Neural cell (in vitro differentiated cells): ENCODE measurements around the gene BCAN. TPM values are rescaled to one million over a fixed set of nuclear protein-coding genes. Genes with fewer than 3 reads are reported as not detected.

Experiments used
- H2AFZ ChIP-seq: fragments of 200-600, 300-800 bp; sonication (generic), shearing (Covaris generic); 2 replicates; pipeline ENCODE4 v1.6.0; 2014; ENCODE audit warnings: low read depth, mild to moderate bottlenecking, antibody characterized with exemption, low read length, moderate library complexity
- H3F3A ChIP-seq: fragments of 200-600 bp; shearing (Covaris generic); 2 replicates; pipeline ENCODE4 v1.6.1; 2016; ENCODE audit warnings: mild to moderate bottlenecking, moderate library complexity, mixed read lengths, antibody characterized with exemption, low read length; ENCODE audit not compliant: insufficient read depth, poor library complexity, severe bottlenecking
- H3K27ac ChIP-seq: fragments of 200-600, 300-800 bp; sonication (generic), shearing (Covaris generic); 2 replicates; pipeline ENCODE4 v1.5.1; 2014; ENCODE audit warnings: mild to moderate bottlenecking, low read length, moderate library complexity
- H3K27me3 ChIP-seq: fragments of 300-800, 200-600 bp; sonication (generic), shearing (Covaris generic); 2 replicates; pipeline ENCODE4 v1.6.0; 2014; ENCODE audit warnings: mild to moderate bottlenecking, low read depth, low read length, moderate library complexity; ENCODE audit not compliant: insufficient read depth
- H3K36me3 ChIP-seq: fragments of 300-800, 200-600 bp; sonication (generic), shearing (Covaris generic); 2 replicates; pipeline ENCODE4 v1.5.1; 2014; ENCODE audit warnings: mild to moderate bottlenecking, antibody characterized with exemption, low read length, moderate library complexity; ENCODE audit not compliant: insufficient read depth
- H3K4me2 ChIP-seq: fragments of 300-800, 200-600 bp; sonication (generic), shearing (Covaris generic); 2 replicates; pipeline ENCODE4 v1.6.0; 2014; ENCODE audit warnings: mild to moderate bottlenecking, low read length
- H3K4me3 ChIP-seq: fragments of 300-800, 200-600 bp; sonication (generic), shearing (Covaris generic); 2 replicates; pipeline ENCODE4 v1.5.1; 2014; ENCODE audit warnings: mild to moderate bottlenecking, low read length, moderate library complexity
- H3K79me2 ChIP-seq: fragments of 200-600 bp; shearing (Covaris generic); replicated peaks from 2 replicates; pipeline ENCODE4 v1.6.0; 2014; ENCODE audit warnings: mild to moderate bottlenecking, low read length, moderate library complexity; ENCODE audit not compliant: insufficient read depth
- H3K9ac ChIP-seq: fragments of 300-800, 200-600 bp; sonication (generic), shearing (Covaris generic); 2 replicates; pipeline ENCODE4 v1.6.1; 2016; ENCODE audit warnings: mild to moderate bottlenecking, low read length, mixed read lengths
- H3K9me2 ChIP-seq: fragments of 200-600 bp; shearing (Covaris generic); 2 replicates; pipeline ENCODE4 v1.6.1; 2016; ENCODE audit warnings: mild to moderate bottlenecking, low read length, mixed read lengths; ENCODE audit not compliant: insufficient read depth
- H3K9me3 ChIP-seq: fragments of 200-600, 300-800 bp; sonication (generic), shearing (Covaris generic); 2 replicates; pipeline ENCODE4 v1.6.1; 2016; ENCODE audit warnings: mild to moderate bottlenecking, mixed run types, low read length, moderate library complexity, mixed read lengths
- H4K20me1 ChIP-seq: fragments of 200-600 bp; shearing (Covaris generic); 2 replicates; pipeline ENCODE4 v1.6.1; 2016; ENCODE audit warnings: mild to moderate bottlenecking, mixed run types; ENCODE audit not compliant: insufficient read depth
- CTCF ChIP-seq: fragments of 450-650 bp; IDR thresholded peaks from 2 replicates; pipeline ENCODE4 v1.5.1; 2014; ENCODE audit warnings: antibody characterized with exemption, mild to moderate bottlenecking, moderate library complexity; ENCODE audit not compliant: poor library complexity, severe bottlenecking
- EP300 ChIP-seq: fragments of 450-650 bp; conservative IDR thresholded peaks from 2 replicates; pipeline ENCODE4 v1.6.1; 2014; ENCODE audit warnings: antibody characterized with exemption, mild to moderate bottlenecking, moderate library complexity; ENCODE audit not compliant: poor library complexity, severe bottlenecking
- EZH2 ChIP-seq: fragments of 200-600, 300-800 bp; shearing (Covaris generic), sonication (generic); IDR thresholded peaks from 2 replicates; pipeline ENCODE4 v1.6.1; 2014; ENCODE audit warnings: antibody characterized with exemption, low read length, borderline replicate concordance, mild to moderate bottlenecking; ENCODE audit not compliant: insufficient read depth, poor library complexity, severe bottlenecking
- MXI1 ChIP-seq: fragments of 450-650 bp; conservative IDR thresholded peaks from 2 replicates; pipeline ENCODE4 v1.6.1; 2014; ENCODE audit warnings: antibody characterized with exemption, mild to moderate bottlenecking; ENCODE audit not compliant: poor library complexity, severe bottlenecking
- POLR2AphosphoS5 ChIP-seq: IDR thresholded peaks from 2 replicates; pipeline ENCODE4 v1.6.1; 2012
- SMC3 ChIP-seq: fragments of 450-650 bp; conservative IDR thresholded peaks from 2 replicates; pipeline ENCODE4 v1.6.1; 2014; ENCODE audit warnings: antibody characterized with exemption, mild to moderate bottlenecking, moderate library complexity; ENCODE audit not compliant: poor library complexity
- TAF1 ChIP-seq: IDR thresholded peaks from 2 replicates; pipeline ENCODE4 v1.6.1; 2012; ENCODE audit warnings: low read depth
- polyA plus RNA-seq: library from polyadenylated mRNA; depleted of rRNA; stranded (reverse); fragments of >200 nt; gene quantifications from 2 replicates; pipeline ENCODE4 v1.2.3, GENCODE V29; 2014
- TF ChIP-seq, protein P1 (sequence below): IDR thresholded peaks from 2 replicates; pipeline ENCODE4 v1.6.1; 2012; ENCODE audit warnings: borderline replicate concordance

BCAN gene
- polyA plus RNA-seq, 1 donor from 2014 or later = not detected

DNA sequence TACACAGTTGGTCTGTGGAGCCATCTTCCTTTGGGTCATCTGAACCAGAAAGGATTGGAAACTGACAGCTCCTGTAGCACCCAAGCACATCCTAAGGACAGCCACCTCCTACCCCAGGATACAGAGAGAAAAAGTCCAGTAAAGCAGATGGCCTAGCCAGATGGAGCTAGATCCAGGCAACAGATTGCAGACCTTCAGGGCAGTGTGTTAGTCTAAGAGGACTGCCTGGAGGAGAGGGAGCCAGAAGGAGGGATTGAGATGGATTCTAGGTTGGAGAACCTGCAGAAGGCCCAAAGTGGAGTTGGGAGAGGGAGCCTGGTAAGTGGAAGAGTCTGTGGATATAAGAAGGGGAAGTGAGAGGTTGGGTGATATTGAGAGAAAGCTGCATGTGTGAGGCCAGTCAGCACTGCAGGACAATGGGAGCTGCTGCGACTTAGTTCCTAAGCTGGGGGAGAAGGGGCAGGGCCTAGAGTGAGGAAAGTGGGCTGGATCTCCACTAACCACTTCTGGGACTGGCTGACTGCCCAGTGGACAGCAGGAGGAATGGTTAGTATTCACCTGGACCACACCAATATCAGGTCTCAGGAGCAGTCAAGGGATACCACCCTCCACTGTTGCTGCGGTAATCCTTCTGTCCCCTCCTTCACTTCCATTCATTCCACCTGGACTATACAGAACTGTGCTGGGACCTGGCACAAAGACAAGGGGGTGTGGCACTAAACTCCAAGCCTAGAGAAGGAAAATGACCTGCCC lies 13.4 kb downstream of the BCAN start:
- H3K36me3 ChIP-seq = no peaks in the 10 kb centered on the region
- H3K79me2 ChIP-seq = no peaks in the 10 kb centered on the region
- no peak overlapping the region for H3K27ac ChIP-seq
- H3K9ac ChIP-seq = no peak overlapping the region
- no peak overlapping the region for H3K4me3 ChIP-seq
- no peak overlapping the region for H3K4me2 ChIP-seq
- no peaks in the 10 kb centered on the region for H3K9me3 ChIP-seq
- H3F3A ChIP-seq = no peaks in the 10 kb centered on the region
- no peaks in the 10 kb centered on the region for H3K9me2 ChIP-seq
- TF ChIP-seq MXI1 = no peak
- no peak for TF ChIP-seq CTCF
- no peak for TF ChIP-seq TAF1
- TF ChIP-seq, protein P1, sequence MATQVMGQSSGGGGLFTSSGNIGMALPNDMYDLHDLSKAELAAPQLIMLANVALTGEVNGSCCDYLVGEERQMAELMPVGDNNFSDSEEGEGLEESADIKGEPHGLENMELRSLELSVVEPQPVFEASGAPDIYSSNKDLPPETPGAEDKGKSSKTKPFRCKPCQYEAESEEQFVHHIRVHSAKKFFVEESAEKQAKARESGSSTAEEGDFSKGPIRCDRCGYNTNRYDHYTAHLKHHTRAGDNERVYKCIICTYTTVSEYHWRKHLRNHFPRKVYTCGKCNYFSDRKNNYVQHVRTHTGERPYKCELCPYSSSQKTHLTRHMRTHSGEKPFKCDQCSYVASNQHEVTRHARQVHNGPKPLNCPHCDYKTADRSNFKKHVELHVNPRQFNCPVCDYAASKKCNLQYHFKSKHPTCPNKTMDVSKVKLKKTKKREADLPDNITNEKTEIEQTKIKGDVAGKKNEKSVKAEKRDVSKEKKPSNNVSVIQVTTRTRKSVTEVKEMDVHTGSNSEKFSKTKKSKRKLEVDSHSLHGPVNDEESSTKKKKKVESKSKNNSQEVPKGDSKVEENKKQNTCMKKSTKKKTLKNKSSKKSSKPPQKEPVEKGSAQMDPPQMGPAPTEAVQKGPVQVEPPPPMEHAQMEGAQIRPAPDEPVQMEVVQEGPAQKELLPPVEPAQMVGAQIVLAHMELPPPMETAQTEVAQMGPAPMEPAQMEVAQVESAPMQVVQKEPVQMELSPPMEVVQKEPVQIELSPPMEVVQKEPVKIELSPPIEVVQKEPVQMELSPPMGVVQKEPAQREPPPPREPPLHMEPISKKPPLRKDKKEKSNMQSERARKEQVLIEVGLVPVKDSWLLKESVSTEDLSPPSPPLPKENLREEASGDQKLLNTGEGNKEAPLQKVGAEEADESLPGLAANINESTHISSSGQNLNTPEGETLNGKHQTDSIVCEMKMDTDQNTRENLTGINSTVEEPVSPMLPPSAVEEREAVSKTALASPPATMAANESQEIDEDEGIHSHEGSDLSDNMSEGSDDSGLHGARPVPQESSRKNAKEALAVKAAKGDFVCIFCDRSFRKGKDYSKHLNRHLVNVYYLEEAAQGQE = no peak
- TF ChIP-seq SMC3 = no peak
- H3K27me3 ChIP-seq = peaks cover 60% of the 10 kb centered on the region
- H4K20me1 ChIP-seq = no peaks in the 10 kb centered on the region
- no peak overlapping the region for H2AFZ ChIP-seq

GRCh38 chr1:156655904-156656516 lies 14.1 kb downstream of the BCAN start:
- H3K9me2 ChIP-seq = no peaks in the 10 kb centered on the region
- peaks cover 59% of the 10 kb centered on the region for H3K27me3 ChIP-seq
- no peak overlapping the region for H2AFZ ChIP-seq
- TF ChIP-seq TAF1 = no peak
- TF ChIP-seq EZH2 = no peak
- TF ChIP-seq POLR2AphosphoS5 = no peak
- no peak for TF ChIP-seq SMC3
- no peak for TF ChIP-seq EP300
- no peak for TF ChIP-seq CTCF
- TF ChIP-seq, protein P1 = no peak
- no peaks in the 10 kb centered on the region for H3K36me3 ChIP-seq
- no peak overlapping the region for H3K4me2 ChIP-seq
- no peaks in the 10 kb centered on the region for H4K20me1 ChIP-seq
- H3K9me3 ChIP-seq = no peaks in the 10 kb centered on the region
- H3K27ac ChIP-seq = no peak overlapping the region
- no peak overlapping the region for H3K4me3 ChIP-seq
- H3K9ac ChIP-seq = no peak overlapping the region
- H3K79me2 ChIP-seq = no peaks in the 10 kb centered on the region
- H3F3A ChIP-seq = no peaks in the 10 kb centered on the region
